Activated gamma-delta T cell treated with Interleukin-2 at 50 U/mL for 16 hours (primary cell): Measurements from ENCODE around the gene CEACAM18.
"Not testable (repeated sequence)": the region's sequence is repeated elsewhere in the genome, so short reads cannot be mapped to it uniquely, and the experiment has no call there.

Experiments used
- DNase-seq: peaks from one replicate; pipeline ENCODE4 v3.0.0-alpha.2; 2020

The CEACAM18 gene

GRCh38 chr19:51500931-51501330 is 22.6 kb downstream of the CEACAM18 start:
- not testable (repeated sequence) for DNase-seq

- DNase-seq: no peak
These were observed 23.4 kb downstream of the CEACAM18 start, which contains the start of gene SIGLEC12 for GRCh38 chr19:51501594-51502263. Gene SIGLEC12, minus strand, starts transcription at chr19:51501800. Its CDS starts 67 bp downstream, at chr19:51501733.

- no peak for DNase-seq
These were observed 25.0 kb downstream of the CEACAM18 start for GRCh38 chr19:51503286-51503817.

DNA sequence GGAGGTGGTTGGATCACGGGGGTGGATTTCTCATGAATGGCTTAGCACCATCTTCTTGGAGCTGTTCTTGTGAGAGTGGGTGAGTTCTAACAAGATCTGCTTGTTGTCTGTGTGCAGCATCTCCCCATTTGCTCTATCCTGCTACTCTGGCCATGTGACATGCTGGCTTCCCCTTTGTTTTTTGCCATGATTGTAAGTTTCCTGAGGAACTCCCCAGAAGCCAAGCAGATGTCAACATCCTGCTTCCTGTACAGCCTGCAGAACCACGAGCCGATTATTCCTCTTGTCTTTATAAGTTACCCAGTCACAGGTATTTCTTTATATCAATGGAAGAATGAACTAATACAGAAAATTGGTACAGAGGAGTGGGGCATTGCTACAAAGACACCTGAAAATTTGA is 25.6 kb downstream of the CEACAM18 start:
- DNase-seq: no peak

- DNase-seq: no peak
These were observed 27.6 kb downstream of the CEACAM18 start for GRCh38 chr19:51505904-51506303.

- no peak for DNase-seq
These were observed 28.9 kb downstream of the CEACAM18 start for GRCh38 chr19:51507192-51507591.

- DNase-seq: no peak
These were observed 29.3 kb downstream of the CEACAM18 start for GRCh38 chr19:51507640-51508058.

GRCh38 chr19:51508059-51508733 is 29.9 kb downstream of the CEACAM18 start:
- no peak for DNase-seq

DNA sequence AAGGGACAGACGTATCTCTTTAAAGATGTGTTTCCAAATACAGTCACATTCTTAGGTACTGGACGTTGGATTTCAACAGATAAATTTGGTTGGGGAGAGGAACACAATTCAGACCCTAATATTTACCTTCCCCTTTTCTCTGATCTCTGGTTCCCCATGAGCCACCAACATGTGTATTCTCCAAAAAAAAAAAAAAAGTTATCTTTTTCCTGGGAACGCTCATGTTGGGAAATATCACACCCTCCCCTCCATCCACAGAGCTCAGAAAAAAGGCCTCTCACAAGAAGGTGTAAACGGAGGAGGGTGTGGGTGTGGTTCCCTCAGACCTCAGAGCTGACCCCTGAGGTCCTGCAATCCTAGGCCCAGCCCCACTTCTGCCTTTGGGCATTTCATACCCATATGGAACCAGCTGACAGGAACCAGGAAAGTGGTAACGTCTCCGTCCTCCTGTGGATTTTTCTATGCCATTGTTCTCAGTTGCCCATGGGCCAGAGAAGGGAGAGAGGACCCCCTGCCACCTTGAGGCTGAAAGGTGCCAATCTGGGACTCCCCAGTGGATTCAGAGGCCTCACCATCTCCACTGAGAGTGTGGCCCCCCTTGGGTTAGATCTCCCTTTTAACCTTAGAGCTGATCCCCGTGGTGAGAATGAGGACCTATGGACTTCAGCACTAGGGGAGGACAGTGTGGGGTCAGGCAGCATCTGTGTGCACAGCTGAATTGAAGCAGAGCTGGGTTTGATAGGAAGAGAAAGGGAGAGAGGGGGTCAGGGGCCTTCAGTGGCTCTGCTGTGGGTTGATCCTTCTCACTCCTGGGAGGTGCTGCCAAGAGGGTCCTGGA is 31.7 kb downstream of the CEACAM18 start:
- DNase-seq: no peak

DNA sequence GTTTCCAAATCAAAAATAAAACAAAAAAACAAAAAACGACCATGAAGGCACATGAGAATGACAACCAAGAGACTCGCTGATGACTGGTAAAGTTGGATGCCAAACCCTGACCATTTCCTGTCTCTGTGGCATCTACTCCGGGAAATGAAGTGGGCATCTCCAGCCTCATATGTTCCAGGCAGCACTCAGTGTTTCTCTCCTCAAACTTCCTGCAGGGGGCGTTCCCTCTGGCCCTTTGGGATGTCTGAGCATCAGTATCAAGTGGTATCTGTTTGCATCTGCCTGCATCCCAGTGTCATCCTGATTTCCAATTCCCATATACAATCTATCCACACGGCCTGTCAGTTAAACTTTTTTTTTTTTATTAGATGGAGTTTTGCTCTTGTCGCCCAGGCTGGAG is 33.0 kb downstream of the CEACAM18 start:
- DNase-seq: no peak

GRCh38 chr19:51513968-51514367 is 35.6 kb downstream of the CEACAM18 start:
- DNase-seq: no peak

DNA sequence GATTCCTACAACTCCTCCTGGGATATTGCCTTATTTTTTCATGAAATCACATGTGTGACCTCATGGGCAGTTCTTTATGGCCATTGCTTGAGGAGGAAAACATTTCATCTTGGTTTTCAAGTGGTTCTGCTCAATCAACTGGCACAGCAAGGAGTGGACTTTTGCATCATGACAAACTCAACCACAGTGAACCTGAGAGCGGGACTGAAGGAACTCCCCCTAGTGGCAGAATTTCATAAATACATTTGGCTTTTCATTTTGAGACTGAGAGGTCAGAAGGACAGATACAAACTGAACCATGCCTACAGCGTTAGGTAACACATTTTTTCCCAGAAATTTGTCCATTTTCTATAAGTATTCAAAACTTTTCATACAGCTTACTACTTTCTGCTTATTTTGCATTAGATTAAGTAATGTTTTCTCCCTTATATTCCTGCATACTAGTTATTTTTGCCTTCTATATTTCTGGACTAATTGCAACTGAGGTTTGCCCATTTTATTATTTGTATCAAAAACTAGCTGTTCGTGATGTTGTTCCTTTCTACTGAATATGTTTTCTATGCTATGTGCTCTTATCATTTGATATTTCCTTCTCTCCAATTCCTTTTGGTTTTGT is 36.6 kb downstream of the CEACAM18 start:
- no peak for DNase-seq

- DNase-seq: no peak
These were observed 42.4 kb downstream of the CEACAM18 start for GRCh38 chr19:51520728-51521127.

DNA sequence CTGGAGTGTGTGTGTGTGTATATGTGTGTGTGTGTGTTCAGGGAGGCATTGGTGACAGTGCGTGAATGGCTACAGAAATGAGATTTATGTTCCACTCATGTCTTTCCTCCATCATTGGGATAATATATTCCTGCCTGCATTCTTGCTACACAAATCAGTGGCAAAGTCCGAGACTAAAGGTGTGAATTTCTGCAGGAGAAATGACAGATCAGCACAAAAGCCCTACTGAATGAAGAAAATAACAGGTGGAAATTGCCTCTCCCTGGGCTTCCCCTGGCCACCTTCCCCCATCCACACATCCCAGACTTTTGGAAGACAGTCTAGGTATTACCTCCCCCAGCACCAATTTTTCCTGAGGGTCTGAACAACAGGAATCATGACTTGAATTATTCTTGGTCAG is 43.0 kb downstream of the CEACAM18 start:
- no peak for DNase-seq

- DNase-seq: no peak
These were observed 43.4 kb downstream of the CEACAM18 start for GRCh38 chr19:51521781-51522180.

- no peak for DNase-seq
These were observed 46.4 kb downstream of the CEACAM18 start for GRCh38 chr19:51524666-51525264.

DNA sequence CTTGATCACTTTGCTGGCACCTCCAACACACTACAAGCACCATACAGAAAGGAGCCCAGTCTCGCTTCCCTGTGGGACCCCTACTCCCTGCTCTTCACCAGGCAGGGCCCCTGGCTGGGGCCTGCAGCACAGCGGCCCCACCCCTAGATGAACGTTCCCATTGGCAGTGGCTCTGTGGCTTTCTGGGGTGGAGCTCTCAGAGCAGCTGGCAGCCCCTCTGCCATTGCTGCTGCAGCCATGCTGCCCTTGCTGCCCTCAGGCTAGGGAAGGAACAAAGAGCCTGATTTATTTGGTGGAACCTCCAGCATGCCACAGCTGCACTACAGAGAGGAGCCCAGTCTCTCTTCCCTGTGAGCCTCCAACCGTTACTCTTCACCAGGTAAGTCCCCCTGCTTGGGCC is 47.3 kb downstream of the CEACAM18 start:
- DNase-seq: no peak

GRCh38 chr19:51529301-51529700 is 51.0 kb downstream of the CEACAM18 start:
- DNase-seq: no peak

- no peak for DNase-seq
These were observed 52.3 kb downstream of the CEACAM18 start for GRCh38 chr19:51530616-51531015.

DNA sequence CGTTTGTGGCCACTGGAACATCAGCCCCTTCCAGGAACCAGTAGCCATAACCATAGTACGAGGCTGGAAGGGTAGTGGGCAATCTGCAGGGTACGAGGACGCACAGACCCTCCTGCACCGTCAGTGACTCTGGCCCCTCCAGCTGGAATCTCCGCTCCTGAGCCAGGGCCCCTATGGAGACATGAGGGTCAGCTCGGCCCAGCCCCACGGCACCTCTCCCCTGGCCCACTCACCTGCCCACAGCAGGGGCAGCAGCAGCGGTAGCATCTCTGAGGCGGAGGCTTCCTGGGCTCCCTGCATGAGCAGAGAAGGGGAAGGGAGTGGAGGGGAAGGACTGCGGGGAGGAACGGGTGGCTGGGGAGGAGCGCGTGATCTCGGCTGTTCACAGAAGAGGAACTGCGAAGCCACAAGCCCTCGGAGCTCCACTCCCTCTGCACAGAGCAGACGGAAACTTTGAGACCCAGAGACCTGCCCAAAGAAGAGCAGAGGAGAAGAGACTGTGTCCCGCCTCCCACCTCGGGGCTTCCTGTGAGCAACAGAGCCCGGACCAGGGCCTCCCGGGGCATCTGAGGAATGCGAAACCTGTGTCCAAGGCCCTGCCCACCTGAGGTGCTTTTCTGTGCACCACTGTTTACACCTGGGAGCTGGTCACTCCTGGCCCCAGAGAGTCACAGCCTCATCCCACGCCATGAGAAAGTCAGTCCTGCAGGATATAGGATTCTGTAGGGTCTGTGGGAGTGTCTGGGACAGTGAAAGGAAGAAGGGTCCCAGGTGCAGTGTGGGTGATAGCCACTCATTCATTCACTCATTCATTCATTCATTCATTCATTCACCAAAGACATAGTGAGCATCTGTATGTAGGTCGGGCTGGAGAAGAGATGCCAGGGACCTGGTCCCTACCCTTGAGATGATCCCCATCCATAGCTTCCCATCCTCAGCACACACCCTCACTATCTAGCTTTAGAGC is 53.3 kb downstream of the CEACAM18 start, which contains the start of gene SIGLEC6:
TSS of gene SIGLEC6 (minus strand) at position 322 of the 967 bp plus-strand sequence. CDS start at position 300, 22 bp downstream.
- no peak for DNase-seq

DNA sequence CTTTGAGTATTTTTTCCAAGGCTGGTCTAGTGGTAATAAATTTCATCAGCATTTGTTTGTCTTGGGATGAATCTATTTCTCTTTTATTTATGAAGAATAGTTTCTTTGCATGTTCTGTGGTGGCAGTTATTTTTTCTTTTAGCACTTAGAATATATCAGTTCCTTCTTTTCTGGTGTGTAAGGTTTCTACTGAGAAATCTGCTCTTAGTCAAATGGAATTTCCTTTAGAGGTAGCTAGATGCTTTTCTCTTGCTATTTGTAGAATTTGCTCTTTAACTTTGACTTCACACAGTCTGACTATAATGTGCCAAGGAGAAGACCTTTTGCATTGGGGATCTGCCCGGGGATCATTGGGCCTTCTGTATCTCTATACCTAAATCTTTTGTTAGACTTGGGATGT is 57.2 kb downstream of the CEACAM18 start:
- no peak for DNase-seq
